Astrocyte of the spinal cord (primary cell): ENCODE results near the gene S100A7.

ENCODE experiments used
- DNase-seq: peaks from one replicate; pipeline ENCODE4 v3.0.0; 2011; ENCODE audit warnings: low read depth, low spot score
- H3K4me3 ChIP-seq: 2 replicates; pipeline ENCODE4 v1.5.1; 2011; ENCODE audit warnings: low read depth, mild to moderate bottlenecking, low read length, moderate library complexity
- CTCF ChIP-seq: IDR thresholded peaks from 2 replicates; pipeline ENCODE4 v1.5.1; 2012; ENCODE audit warnings: low read depth, mild to moderate bottlenecking, low read length, inconsistent platforms
- in situ Hi-C: cut with HindIII; loops from 2 replicates; pipeline ENCODE4 v1.10.0; 2017; ENCODE audit warnings: low sequenced_read_pairs

Gene S100A7

GRCh38 chr1:153460551-153460950 is at the start of gene S100A7:
Gene S100A7, minus strand, starts transcription at chr1:153460651. Its CDS starts 1,638 bp downstream, at chr1:153459013.
- no peak for TF ChIP-seq CTCF
- no peak within 1 kb of the TSS for H3K4me3 ChIP-seq
- in situ Hi-C loops: no loop called here
- DNase-seq: no peak

- in situ Hi-C loops: no loop called here
- H3K4me3 ChIP-seq: no peak overlapping the region
- peak; percentile 25 for DNase-seq
- TF ChIP-seq CTCF: peak; percentile 74
Measured at GRCh38 chr1:153509729-153510354, 49.4 kb upstream of the S100A7 start.

GRCh38 chr1:153509036-153509435 is 48.6 kb upstream of the S100A7 start:
- no peak overlapping the region for H3K4me3 ChIP-seq
- in situ Hi-C loops: no loop called here
- TF ChIP-seq CTCF: no peak
- DNase-seq: no peak

- H3K4me3 ChIP-seq: no peak overlapping the region
- no peak for TF ChIP-seq CTCF
- DNase-seq: no peak
- in situ Hi-C loops: no loop called here
Measured at GRCh38 chr1:153507926-153508583, 47.6 kb upstream of the S100A7 start.

- H3K4me3 ChIP-seq: no peak overlapping the region
- peak; percentile 82 for DNase-seq
- in situ Hi-C loops: no loop called here
- TF ChIP-seq CTCF: no peak
Measured at GRCh38 chr1:153506831-153507413, 46.5 kb upstream of the S100A7 start.

- no peak for DNase-seq
- TF ChIP-seq CTCF: no peak
- in situ Hi-C loops: no loop called here
- H3K4me3 ChIP-seq: no peak overlapping the region
Measured at GRCh38 chr1:153506386-153506785, 45.9 kb upstream of the S100A7 start.
